Mucosa of rectum (tissue), 2 donors: Measurements from ENCODE around the gene KXD1.
"Not testable (repeated sequence)": the region's sequence is repeated elsewhere in the genome, so short reads cannot be mapped to it uniquely, and the experiment has no call there.

Experiments
- H3K27ac ChIP-seq, 2 donors: one replicate each; pipeline ENCODE4 v1.7.0; 2013; ENCODE audit warnings: inconsistent platforms in 2 of 2, low read depth in 2 of 2, low read length in 2 of 2
- H3K27me3 ChIP-seq, 2 donors: one replicate each; pipeline ENCODE4 v1.7.0; 2013; ENCODE audit warnings: low read length in 2 of 2; ENCODE audit not compliant: control insufficient read depth in 2 of 2, insufficient read depth in 2 of 2
- H3K36me3 ChIP-seq, 2 donors: one replicate each; pipeline ENCODE4 v1.7.0; 2013; ENCODE audit warnings: low read length in 2 of 2; ENCODE audit not compliant: control insufficient read depth in 2 of 2, insufficient read depth in 2 of 2
- H3K4me1 ChIP-seq, 2 donors: one replicate each; pipeline ENCODE4 v1.7.0; 2013; ENCODE audit warnings: low read length in 2 of 2, mild to moderate bottlenecking in 1 of 2; ENCODE audit not compliant: control insufficient read depth in 2 of 2, insufficient read depth in 2 of 2
- H3K4me3 ChIP-seq, 2 donors: one replicate each; pipeline ENCODE4 v1.7.0; 2013; ENCODE audit warnings: low read length in 2 of 2
- H3K9ac ChIP-seq, 2 donors: one replicate each; pipeline ENCODE4 v1.7.0; 2013; ENCODE audit warnings: low read length in 2 of 2, low read depth in 1 of 2, mild to moderate bottlenecking in 1 of 2
- H3K9me3 ChIP-seq, 2 donors: one replicate each; pipeline ENCODE4 v1.7.0; 2013; ENCODE audit warnings: low read length in 2 of 2; ENCODE audit not compliant: control insufficient read depth in 2 of 2
- donor health status: healthy.
- donor health status: Normal muscosa, but diverticular disease.

Gene KXD1

DNA sequence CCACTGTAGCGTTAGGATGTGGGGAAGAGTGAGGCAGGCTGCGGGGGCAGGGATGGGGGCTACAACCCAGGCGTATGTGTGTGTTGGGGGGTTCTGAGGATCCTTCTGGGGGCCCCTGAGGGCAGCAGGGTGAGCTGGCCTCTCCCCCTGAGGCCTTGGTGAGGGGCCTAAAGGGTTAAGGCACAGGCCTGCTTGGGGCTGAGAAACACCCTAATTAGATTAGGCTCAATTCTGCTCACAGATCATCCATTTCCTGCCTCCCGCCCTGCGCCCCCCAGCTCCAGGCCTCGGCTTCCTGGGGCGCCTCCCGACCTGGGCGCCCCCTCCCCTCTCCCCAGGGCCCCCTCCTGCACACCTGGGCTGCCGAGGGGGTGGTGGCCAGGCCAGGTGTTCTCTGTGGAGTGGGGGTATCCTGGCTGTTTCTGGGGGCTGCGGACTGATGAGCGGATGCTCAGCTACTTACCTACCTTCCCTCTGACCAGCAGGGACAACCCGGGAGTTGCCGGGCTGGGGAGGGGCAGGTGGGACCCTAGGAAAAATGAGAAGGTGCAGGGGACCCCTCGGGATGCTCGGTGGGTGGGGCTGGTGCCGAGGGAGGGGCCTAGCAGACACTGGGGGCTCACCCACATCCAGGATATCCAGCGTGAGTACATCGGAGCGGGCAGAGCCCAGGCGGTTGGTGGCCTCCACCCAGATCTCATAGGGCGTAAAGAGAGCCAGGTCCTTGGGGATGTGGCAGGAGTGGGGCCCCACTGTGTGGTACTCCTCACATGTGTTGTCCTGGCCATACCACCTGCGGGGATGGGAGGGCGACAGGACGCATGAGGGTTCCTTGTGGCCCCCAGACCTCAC is 40.4 kb downstream of the KXD1 start:
- H3K9ac ChIP-seq, result no peak overlapping the region
- H3K27me3 ChIP-seq, result peaks cover 16 to 27% of the 10 kb centered on the region in 2 donors
- no peak overlapping the region for H3K4me3 ChIP-seq

DNA sequence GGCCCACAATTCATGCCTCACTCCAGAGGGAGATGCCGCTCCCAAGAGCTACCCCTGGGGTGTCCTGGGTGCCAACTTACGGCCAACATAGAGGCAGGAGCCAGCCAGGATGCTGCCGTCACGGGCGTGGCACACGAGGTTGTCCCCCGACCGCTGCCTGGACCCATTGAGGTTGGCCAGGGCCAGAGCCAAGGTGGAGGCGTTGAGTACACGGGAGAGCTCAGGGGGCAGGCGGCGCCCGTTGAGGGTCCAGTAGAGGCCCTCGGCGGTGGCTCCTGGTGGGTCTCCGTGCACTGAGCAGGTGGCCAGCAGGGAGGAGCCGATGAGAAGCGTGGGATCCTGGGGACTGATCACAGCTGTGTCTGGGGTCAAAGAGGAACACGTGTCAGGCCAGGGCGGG is 41.8 kb downstream of the KXD1 start:
- H3K4me1 ChIP-seq, result peaks cover 5 to 8% of the 10 kb centered on the region in 2 donors
- H3K36me3 ChIP-seq, result no peaks in the 10 kb centered on the region
- H3K27me3 ChIP-seq, result peaks cover 25 to 39% of the 10 kb centered on the region in 2 donors
- H3K27ac ChIP-seq, result no peak overlapping the region
- no peaks in the 10 kb centered on the region for H3K9me3 ChIP-seq
- no peak overlapping the region for H3K9ac ChIP-seq
- no peak overlapping the region for H3K4me3 ChIP-seq

More for the DNA sequence above, 40.4 kb downstream of the KXD1 start:
- no peaks in the 10 kb centered on the region for H3K9me3 ChIP-seq
- no peak overlapping the region for H3K27ac ChIP-seq
- no peaks in the 10 kb centered on the region for H3K36me3 ChIP-seq
- peaks cover 9 to 10% of the 10 kb centered on the region in 2 donors for H3K4me1 ChIP-seq

DNA sequence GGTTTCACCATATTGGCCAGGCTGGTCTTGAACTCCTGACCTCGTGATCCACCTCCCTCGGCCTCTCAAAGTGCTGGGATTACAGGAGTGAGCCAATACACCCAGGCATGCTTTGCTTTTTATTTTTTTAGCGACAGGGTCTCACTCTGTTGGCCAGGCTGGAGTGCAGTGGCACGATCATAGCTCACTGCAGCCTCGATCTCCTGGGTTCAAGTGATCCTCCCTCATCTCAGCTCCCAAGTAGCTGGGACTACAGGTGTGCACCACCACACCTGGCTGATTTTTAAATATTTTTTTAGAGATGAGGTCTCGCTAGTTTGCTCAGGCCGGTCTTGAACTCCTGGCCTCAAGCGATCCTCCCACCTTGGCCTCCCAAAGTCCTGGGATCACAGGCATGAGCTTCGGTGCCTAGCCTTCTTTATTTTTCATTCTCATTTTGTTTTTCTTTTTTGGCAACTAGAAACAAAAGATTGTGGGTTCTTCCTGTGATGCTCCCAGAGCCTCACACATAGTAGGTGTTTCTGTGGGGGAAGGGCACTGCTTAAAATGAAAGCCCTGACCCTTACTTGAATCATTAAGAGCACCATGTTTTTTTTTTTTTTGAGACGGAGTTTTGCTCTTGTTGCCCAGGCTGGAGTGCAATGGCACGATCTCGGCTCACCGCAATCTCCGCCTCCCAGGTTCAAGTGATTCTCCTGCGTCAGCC is 43.2 kb downstream of the KXD1 start:
- not testable (repeated sequence) for H3K9me3 ChIP-seq, H3K36me3 ChIP-seq, H3K4me1 ChIP-seq, H3K9ac ChIP-seq, H3K27ac ChIP-seq, H3K4me3 ChIP-seq
- H3K27me3 ChIP-seq, result peaks cover 36 to 44% of the 10 kb centered on the region in 2 donors

DNA sequence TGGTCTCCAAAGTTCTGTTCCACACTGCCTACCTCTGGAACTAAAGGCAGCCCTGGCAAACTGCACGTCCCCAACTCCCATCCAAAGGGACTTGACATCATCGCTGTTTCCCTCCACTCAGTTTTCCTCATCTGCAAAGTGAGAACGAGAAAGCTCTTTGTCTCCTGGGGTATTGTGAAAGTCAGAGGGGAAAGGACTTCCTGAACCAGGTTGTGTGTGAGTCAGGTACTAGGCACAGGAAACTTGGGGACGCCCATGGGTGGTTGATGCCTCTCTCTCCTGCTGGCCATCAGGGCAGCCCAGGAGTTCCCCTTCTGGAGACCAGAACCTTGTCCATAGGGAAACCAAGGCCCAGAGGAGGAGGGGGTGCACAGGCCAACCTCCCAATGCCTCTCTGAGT is 44.2 kb downstream of the KXD1 start:
- H3K4me1 ChIP-seq, result peaks cover 0 to under 1% of the 10 kb centered on the region in 2 donors
- H3K9ac ChIP-seq, result no peak overlapping the region
- no peaks in the 10 kb centered on the region for H3K9me3 ChIP-seq
- no peak overlapping the region for H3K4me3 ChIP-seq
- H3K36me3 ChIP-seq, result no peaks in the 10 kb centered on the region
- H3K27me3 ChIP-seq, result peaks cover 35 to 41% of the 10 kb centered on the region in 2 donors
- no peak overlapping the region for H3K27ac ChIP-seq

DNA sequence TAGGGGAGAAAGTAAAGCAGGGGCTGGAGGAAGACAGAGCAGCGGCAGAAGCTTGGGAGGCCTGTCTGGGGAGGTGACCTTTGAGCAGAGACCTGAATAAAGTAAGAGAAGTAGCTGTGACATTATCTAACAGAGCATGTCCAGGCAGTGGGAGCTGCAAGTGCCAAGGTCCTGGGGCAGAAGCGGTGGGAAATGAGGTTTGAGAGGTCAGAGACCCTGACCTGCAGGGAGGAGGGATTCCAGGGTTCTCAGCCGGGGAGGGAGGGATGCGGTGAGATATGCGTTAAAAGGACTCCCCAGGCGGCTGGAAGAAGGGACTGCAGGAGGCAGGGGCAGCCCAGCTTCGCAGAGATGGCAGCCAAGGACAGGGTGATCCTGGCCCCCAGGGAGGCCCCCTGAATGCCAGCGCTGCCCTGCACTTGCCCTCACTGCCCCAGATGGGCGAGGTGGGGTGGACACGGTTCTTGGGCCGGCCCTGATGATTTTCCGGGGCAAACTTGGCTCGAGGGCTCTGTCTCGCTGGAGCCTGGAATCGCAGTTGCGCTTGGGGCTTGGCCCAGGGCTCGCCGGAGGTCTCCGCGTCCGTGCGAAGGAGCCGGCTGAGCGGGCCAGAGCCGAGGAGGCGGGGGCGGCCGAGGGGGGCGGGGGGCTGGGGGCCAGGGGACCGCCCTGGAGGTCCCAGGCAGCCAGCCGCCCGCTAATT is 45.7 kb downstream of the KXD1 start:
- Histone ChIP-seq H3K27me3 (peaks cover 44 to 47% of the 10 kb centered on the region in 2 donors), H3K9me3 (no peaks in the 10 kb centered on the region), H3K9ac (no peak overlapping the region), H3K4me1 (peaks cover 0 to 3% of the 10 kb centered on the region in 2 donors), H3K27ac (no peak overlapping the region), H3K4me3 (no peak overlapping the region), H3K36me3 (no peaks in the 10 kb centered on the region)

DNA sequence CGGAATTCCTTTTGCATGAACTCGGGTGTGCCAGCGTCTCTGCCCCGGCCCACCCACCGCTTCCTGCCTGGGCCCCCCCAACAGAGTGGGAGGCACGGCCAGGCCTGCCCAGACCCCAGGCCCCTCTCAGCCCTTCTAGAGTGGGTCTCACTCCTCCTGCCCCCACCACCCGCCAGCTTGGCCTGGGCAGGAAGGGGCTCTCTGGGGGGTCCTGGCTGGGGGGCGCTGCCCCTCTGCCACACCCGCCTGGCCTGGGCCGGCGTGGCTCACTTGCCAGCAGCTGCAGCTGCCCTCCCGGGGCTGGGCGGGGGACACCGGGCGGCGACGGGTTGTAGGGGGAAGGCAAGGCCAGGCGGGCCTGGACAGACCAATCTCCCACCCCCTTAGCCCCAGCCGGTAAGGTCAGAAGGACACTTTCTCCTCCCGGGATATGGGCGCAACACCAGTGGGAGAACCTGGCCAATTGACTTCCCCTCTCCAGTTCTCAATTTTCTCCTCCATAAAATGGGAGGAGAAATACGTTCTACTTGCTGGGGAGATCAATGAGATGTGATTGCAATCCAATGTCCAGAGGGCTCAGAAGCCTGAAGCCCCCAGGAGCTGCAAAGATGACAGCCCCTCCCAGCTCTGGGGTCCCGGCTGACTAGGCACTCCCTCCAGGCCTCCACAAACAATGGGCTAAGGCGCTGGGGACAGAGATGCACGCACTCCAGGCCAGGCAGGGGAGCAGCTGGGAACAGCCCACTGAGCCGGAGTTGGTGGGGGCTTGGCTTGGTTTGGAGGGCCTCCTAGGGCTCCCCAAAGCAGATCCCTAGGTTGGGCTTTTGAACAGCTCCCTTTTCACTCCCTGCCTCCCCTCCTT is 46.5 kb downstream of the KXD1 start:
- H3K4me3 ChIP-seq, result no peak overlapping the region
- no peak overlapping the region for H3K27ac ChIP-seq
- H3K9me3 ChIP-seq, result no peaks in the 10 kb centered on the region
- no peak overlapping the region for H3K9ac ChIP-seq
- no peaks in the 10 kb centered on the region for H3K36me3 ChIP-seq
- H3K4me1 ChIP-seq, result peaks cover 0 to 3% of the 10 kb centered on the region in 2 donors
- peaks cover 49% of the 10 kb centered on the region in 2 donors for H3K27me3 ChIP-seq

DNA sequence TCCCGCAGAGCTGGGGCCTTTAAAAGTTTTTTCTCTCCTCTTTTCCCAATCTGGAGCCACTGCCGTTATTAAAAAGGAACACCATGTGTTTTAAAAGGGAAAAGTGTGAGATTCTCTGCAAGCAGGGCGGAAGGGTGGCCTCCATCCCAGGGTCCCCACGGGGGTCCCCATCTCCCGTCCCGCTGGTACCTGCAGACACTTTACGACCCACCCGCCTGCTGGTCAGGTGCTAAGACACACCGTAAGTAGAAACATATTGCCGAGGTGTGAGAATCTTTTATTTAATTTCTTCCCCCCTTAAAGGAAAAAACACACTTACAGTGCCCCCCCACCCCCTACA is 47.1 kb downstream of the KXD1 start:
- peaks cover 50 to 52% of the 10 kb centered on the region in 2 donors for H3K27me3 ChIP-seq
- no peak overlapping the region for H3K27ac ChIP-seq
- peaks cover 0 to 3% of the 10 kb centered on the region in 2 donors for H3K4me1 ChIP-seq
- H3K4me3 ChIP-seq, result no peak overlapping the region
- H3K9ac ChIP-seq, result no peak overlapping the region
- H3K9me3 ChIP-seq, result no peaks in the 10 kb centered on the region
- no peaks in the 10 kb centered on the region for H3K36me3 ChIP-seq

DNA sequence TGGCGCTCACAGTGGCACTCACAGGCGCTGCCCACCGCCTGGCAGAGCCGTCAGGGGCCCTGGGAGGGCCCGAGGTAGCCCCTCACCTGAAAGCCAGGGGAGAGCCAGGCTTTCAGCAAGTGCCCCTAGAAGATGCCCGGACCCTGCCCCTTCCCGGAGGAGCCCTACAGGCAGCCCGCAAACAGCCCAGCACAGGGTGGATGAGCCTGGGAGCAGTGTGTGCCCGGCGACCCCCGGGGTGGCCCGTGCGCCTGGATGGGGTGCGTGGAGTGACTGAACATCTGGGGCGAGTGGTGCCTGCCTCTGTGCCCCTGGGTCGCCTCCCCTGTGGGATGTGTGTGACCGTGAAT is 47.5 kb downstream of the KXD1 start:
- H3K9ac ChIP-seq, result no peak overlapping the region
- H3K27me3 ChIP-seq, result peaks cover 53% of the 10 kb centered on the region in 2 donors
- H3K36me3 ChIP-seq, result no peaks in the 10 kb centered on the region
- H3K27ac ChIP-seq, result no peak overlapping the region
- no peak overlapping the region for H3K4me3 ChIP-seq
- H3K9me3 ChIP-seq, result no peaks in the 10 kb centered on the region
- H3K4me1 ChIP-seq, result peaks cover 0 to 3% of the 10 kb centered on the region in 2 donors

DNA sequence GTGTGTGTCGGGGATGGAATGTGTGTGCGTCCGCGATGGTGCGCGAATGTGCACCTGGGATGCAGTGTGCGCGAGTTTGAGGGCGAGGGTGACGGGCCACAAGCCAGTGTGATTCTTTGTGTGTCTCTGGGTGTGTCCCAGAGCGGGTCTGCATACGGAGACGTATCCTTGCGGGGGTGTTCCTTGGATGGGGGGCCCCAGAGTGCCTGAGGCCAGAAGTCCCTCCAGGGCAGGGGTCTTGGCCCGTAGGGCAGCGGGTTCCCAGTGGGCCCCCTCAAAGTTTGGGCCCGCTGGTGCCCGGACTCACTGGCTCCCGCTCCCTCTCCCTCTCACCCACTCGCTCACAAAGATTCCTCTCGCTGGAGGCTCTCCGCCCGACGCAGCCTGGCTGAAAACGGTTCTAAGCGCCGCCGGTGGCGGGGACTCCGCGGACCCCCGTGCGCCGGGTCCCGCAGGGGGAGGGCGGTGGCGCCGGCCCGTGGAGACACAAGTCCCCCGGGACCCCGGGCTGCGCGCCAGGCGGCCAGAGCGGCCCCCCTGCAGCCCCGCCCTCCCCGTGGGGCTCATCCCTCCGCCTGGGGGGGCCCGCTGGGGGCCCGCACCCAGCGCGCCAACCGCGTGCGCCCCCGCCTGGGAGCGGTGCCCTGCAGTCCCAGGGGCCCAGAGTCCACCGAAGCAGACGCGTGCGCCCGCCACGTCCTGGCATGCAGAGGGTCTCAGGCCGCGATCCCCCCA is 48.0 kb downstream of the KXD1 start:
- H3K4me3 ChIP-seq, result no peak overlapping the region

More for the DNA sequence above, 48.0 kb downstream of the KXD1 start:
- Histone ChIP-seq H3K9me3 (no peaks in the 10 kb centered on the region), H3K27me3 (peaks cover 57% of the 10 kb centered on the region in 2 donors), H3K9ac (no peak overlapping the region), H3K36me3 (no peaks in the 10 kb centered on the region), H3K4me1 (peaks cover 0 to 3% of the 10 kb centered on the region in 2 donors), H3K27ac (no peak overlapping the region)
